ENCODE results near the gene CANT1. TPM values are rescaled to one million over a fixed set of nuclear protein-coding genes. Genes with fewer than 3 reads are reported as not detected.

Gene CANT1
- total and polyA plus RNA-seq, 9 of the 15 experiments (the other 6 are each of a cell fraction or from before 2014, with no cell fraction given): 2.7 to 66.4 (median 22.5) TPM

DNA sequence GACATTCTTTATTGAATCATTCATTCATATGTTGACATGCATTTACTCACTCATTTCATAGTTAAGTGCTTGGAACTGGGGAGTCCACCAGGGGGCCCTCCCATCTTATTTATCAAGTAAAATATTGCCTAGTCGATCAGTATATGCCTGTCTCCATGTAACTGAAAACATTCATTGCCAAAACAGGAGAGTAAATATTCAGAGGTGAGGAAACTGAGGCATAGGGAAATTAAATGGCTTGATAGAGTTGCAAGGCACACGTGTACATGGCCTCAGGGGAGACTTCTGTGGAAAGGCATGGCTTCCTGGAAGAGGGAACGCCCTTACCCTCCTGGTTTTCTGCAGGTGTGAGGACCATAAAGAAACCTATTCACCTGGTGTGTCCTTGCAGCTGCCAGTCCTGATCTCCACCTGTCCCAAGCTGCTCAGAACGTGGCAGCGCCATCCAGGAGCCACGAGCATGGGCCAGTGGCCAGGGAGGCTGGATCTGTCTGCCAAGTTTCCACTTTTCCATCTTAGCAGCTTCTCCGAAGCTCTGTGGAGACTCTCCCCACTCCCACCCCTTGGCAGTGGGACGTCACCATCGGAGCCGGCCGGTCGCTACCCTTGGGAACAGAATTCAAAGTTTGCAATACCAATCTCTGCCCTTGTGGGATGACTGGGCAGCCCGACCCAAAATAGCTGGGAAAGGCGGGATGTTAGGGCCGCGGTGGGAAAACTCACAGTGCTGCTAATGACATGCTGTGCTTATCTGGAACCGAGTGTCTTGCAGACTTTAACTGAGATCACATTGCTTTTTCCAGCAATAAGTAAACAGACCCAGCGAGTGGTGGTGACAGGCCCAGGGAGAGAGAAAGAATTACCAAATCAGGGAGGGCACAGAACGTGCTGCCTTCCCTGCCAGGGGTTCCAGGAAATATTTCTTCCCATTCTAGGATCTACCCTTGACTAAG, 10.3 kb upstream of the CANT1 start (continued):
- no peak for TF ChIP-seq FOXO4 (CRISPR knock-in tag; IDR thresholded peaks at IDR 0.05)
- TF ChIP-seq ZNF76 (CRISPR knock-in tag; IDR thresholded peaks at IDR 0.05; ENCODE audit: borderline replicate concordance): no peak
- TF ChIP-seq FOXA3 (CRISPR knock-in tag; conservative IDR thresholded peaks at IDR 0.05 in 1 of 2, IDR thresholded peaks at IDR 0.05 in 1 of 2): 0 out of 4 replicates have a peak, but pooled peaks of 1 of the 2 experiments have one; percentile 21
- TF ChIP-seq SOX6 (IDR thresholded peaks at IDR 0.05): no peak
- TF ChIP-seq ZNF174 (CRISPR knock-in tag; IDR thresholded peaks at IDR 0.05): no peak
- TF ChIP-seq STAG1 (CRISPR knock-in tag; IDR thresholded peaks at IDR 0.05; ENCODE audit: borderline replicate concordance): no peak
- TF ChIP-seq, protein P1, sequence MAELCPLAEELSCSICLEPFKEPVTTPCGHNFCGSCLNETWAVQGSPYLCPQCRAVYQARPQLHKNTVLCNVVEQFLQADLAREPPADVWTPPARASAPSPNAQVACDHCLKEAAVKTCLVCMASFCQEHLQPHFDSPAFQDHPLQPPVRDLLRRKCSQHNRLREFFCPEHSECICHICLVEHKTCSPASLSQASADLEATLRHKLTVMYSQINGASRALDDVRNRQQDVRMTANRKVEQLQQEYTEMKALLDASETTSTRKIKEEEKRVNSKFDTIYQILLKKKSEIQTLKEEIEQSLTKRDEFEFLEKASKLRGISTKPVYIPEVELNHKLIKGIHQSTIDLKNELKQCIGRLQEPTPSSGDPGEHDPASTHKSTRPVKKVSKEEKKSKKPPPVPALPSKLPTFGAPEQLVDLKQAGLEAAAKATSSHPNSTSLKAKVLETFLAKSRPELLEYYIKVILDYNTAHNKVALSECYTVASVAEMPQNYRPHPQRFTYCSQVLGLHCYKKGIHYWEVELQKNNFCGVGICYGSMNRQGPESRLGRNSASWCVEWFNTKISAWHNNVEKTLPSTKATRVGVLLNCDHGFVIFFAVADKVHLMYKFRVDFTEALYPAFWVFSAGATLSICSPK (IDR thresholded peaks at IDR 0.05; ENCODE audit: borderline replicate concordance): no peak
- no peak for TF ChIP-seq HDAC2 (IDR thresholded peaks at IDR 0.05)
- TF ChIP-seq RAD21 (CRISPR knock-in tag; conservative IDR thresholded peaks at IDR 0.05 in 1 of 2, IDR thresholded peaks at IDR 0.05 in 1 of 2): peak; percentile 59 to 75
- TF ChIP-seq MAFF (IDR thresholded peaks at IDR 0.05; ENCODE audit: low read length): 0 out of 2 replicates have a peak, but pooled peaks have one; percentile 4
- TF ChIP-seq HMBOX1 (IDR thresholded peaks at IDR 0.05): no peak
- TF ChIP-seq CXXC5 (CRISPR knock-in tag; IDR thresholded peaks at IDR 0.05): no peak
- TF ChIP-seq REST (IDR thresholded peaks at IDR 0.05; ENCODE audit: borderline replicate concordance): peak; percentile 44; the same call in 1 of the 2 replicates
- TF ChIP-seq REST (CRISPR knock-in tag; IDR thresholded peaks at IDR 0.05; ENCODE audit: low read depth): no peak
